Adrenal gland (tissue), 12 donors: ENCODE data around the gene OR6N1. TPM values are rescaled to one million over a fixed set of nuclear protein-coding genes. Genes with fewer than 3 reads are reported as not detected.

ENCODE experiments used
- polyA plus RNA-seq, 3 donors: library from polyadenylated mRNA; stranded (reverse); fragments of 200-250 nt in 2 of 3; fragments of 350-450 nt in 1 of 3; fragmentation: Illumina TruSeq in 1 of 3; extraction: RNeasy Lipid Tissue Mini Kit (QIAGEN cat#74804) in 1 of 3; gene quantifications; one replicate each; pipeline ENCODE4 v1.2.3, GENCODE V29; 2013 to 2014
- small RNA-seq, 2 donors: library from RNA; depleted of rRNA; stranded (forward); fragments of <200 nt; gene quantifications; one replicate each; pipeline ENCODE3, GENCODE V24; 2016
- total RNA-seq, 9 donors: library from RNA; depleted of rRNA in 4 of 9; stranded (reverse); fragments of >200 nt in 4 of 9; fragments of 120-200 nt in 1 of 9; fragmentation: NEBNext Ultra II Directional in 1 of 9; extraction: Animal tissue kit (Norgen Biotek cat#: 25700) in 1 of 9; gene quantifications; one replicate each; pipeline versions ENCODE4 v1.1.0 to v1.2.4, GENCODE V29; 2013 to 2023
- donor health status: healthy with polysubstance abuse.
- donor health status: Bipolar disorder and iron deficiency.
- donor health status: DM: yes; HTN: yes; CAD: no.
- donor health status: DM: no; HTN: no; CAD: no.
- donor health status: DM: no; HTN: no; CAD: no.
- donor health status: DM: yes; HTN: yes; CAD: no.

The OR6N1 gene
- total and polyA plus RNA-seq, 12 donors: not detected

Small RNA genes within 50 kb of the gene (small RNA-seq; reads per million reads assigned to genes)
- gene OR2AQ1P: 0 reads per million in 2 donors

Other genes with a start within 250 kb of the OR6N1 start
- not detected for gene OR6Y1, start 217.8 kb downstream of the OR6N1 start, total RNA-seq
- not detected for gene OR6Y1, start 217.8 kb downstream of the OR6N1 start, polyA plus RNA-seq
- not detected for gene OR6P1, start 201.6 kb downstream of the OR6N1 start, total RNA-seq
- not detected for gene OR6P1, start 201.6 kb downstream of the OR6N1 start, polyA plus RNA-seq
- not detected for gene OR10X1, start 192.3 kb downstream of the OR6N1 start, total RNA-seq
- not detected for gene OR10X1, start 192.3 kb downstream of the OR6N1 start, polyA plus RNA-seq
- gene OR10Z1, start 166.9 kb downstream of the OR6N1 start, total RNA-seq: not detected
- not detected for gene OR10Z1, start 166.9 kb downstream of the OR6N1 start, polyA plus RNA-seq
- 1 to 10 TPM in 1 of 9 donors, under 1 TPM in 3, not detected in 5; 0.14 to 2.8 (median 0.31) TPM for gene SPTA1, start 85.5 kb downstream of the OR6N1 start, total RNA-seq
- under 1 TPM in 1 of 3 donors, not detected in 2; under 0.01 TPM for gene SPTA1, start 85.5 kb downstream of the OR6N1 start, polyA plus RNA-seq
- not detected for gene OR6K2, start 71.5 kb downstream of the OR6N1 start, total RNA-seq
- not detected for gene OR6K2, start 71.5 kb downstream of the OR6N1 start, polyA plus RNA-seq
- gene OR6K3, start 51.5 kb downstream of the OR6N1 start, total RNA-seq: not detected
- under 1 TPM in 1 of 3 donors, not detected in 2; 0.32 TPM for gene OR6K3, start 51.5 kb downstream of the OR6N1 start, polyA plus RNA-seq
- gene OR6K6, start 17.5 kb downstream of the OR6N1 start, total RNA-seq: not detected
- not detected for gene OR6K6, start 17.5 kb downstream of the OR6N1 start, polyA plus RNA-seq
- not detected for gene OR6N2, start 9.0 kb upstream of the OR6N1 start, total RNA-seq
- not detected for gene OR6N2, start 9.0 kb upstream of the OR6N1 start, polyA plus RNA-seq
- gene MNDA, start 59.2 kb upstream of the OR6N1 start, total RNA-seq: 10 to 100 TPM in 7 of 9 donors, 1 to 10 TPM in 2; 3.1 to 17.9 (median 14.5) TPM
- 10 to 100 TPM in 1 of 3 donors, 1 to 10 TPM in 2; 5.2 to 13.1 (median 5.7) TPM for gene MNDA, start 59.2 kb upstream of the OR6N1 start, polyA plus RNA-seq
- 1 to 10 TPM in 2 of 9 donors, under 1 TPM in 6, not detected in 1; 0.11 to 2.8 (median 0.40) TPM for gene PYHIN1, start 159.4 kb upstream of the OR6N1 start, total RNA-seq
- under 1 TPM; 0.24 to 0.48 (median 0.32) TPM for gene PYHIN1, start 159.4 kb upstream of the OR6N1 start, polyA plus RNA-seq
- 100 to 1,000 TPM in 3 of 9 donors, 10 to 100 TPM in 6; 39.4 to 130 (median 80.5) TPM for gene IFI16, start 237.7 kb upstream of the OR6N1 start, total RNA-seq
- 100 to 1,000 TPM in 2 of 3 donors, 10 to 100 TPM in 1; 92.0 to 128 (median 123) TPM for gene IFI16, start 237.7 kb upstream of the OR6N1 start, polyA plus RNA-seq